H1 (cell line): ENCODE results near the gene PHEX.

Experiments
- CTCF ChIP-seq, 3 experiments: IDR thresholded peaks; 1 replicate in 2 of 3; 2 replicates in 1 of 3; pipeline versions ENCODE4 v1.5.1 to v1.6.1; 2011; ENCODE audit warnings: low read length in 3 of 3, mild to moderate bottlenecking in 3 of 3, inconsistent platforms in 2 of 3, low read depth in 1 of 3, moderate library complexity in 1 of 3; ENCODE audit not compliant: insufficient read depth in 1 of 3; ENCODE audit errors: control extremely low read depth in 1 of 3
- USF2 ChIP-seq: IDR thresholded peaks from 2 replicates; pipeline ENCODE4 v1.6.1; 2011; ENCODE audit warnings: low read length, improper control_type of control experiment

GRCh38 chrX:22278375-22278774 lies 246.2 kb downstream of the PHEX start:
- TF ChIP-seq CTCF (IDR thresholded peaks at IDR 0.05; ENCODE audit: control extremely low read depth in 1 of 3, insufficient read depth in 1 of 3, low read depth in 1 of 3, low read length in 3 of 3) = peak; percentile 5 to 43 (median 27); a peak in 3 of 4 replicates
- TF ChIP-seq USF2 = no peak
